NCI-H2196 treated with DMSO at 0.1 percent for 48 hours (cell line): ENCODE results near the gene PTPN3.
A peak's percentile ranks its signal among the peaks of the same experiment; 100 is the strongest.

Experiments
- DNase-seq: peaks from one replicate; lab custom pipeline; 2025; ENCODE audit not compliant: unreplicated experiment; lab: John Stamatoyannopoulos, UW

The PTPN3 gene

DNA sequence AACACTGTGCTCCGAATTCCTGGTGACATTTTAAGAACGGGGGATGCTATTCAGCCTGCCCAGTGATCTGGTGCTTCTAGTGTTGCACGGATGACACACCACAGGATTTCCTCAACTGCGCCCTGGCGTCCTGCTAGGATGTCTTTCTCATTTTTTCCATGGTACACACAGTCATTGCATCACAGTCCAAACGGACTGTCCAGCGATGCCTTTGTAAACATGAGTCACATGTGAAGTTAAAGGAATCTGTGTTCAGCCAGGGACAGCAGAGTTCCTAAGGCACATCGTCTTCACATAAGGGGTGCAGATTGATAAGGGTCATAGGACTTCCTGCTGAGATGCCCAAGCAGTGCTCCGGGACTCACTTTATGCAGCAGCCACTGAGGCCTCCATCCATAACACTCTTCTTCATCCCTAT lies 9.3 kb upstream of the PTPN3 start:
- no peak for DNase-seq

DNA sequence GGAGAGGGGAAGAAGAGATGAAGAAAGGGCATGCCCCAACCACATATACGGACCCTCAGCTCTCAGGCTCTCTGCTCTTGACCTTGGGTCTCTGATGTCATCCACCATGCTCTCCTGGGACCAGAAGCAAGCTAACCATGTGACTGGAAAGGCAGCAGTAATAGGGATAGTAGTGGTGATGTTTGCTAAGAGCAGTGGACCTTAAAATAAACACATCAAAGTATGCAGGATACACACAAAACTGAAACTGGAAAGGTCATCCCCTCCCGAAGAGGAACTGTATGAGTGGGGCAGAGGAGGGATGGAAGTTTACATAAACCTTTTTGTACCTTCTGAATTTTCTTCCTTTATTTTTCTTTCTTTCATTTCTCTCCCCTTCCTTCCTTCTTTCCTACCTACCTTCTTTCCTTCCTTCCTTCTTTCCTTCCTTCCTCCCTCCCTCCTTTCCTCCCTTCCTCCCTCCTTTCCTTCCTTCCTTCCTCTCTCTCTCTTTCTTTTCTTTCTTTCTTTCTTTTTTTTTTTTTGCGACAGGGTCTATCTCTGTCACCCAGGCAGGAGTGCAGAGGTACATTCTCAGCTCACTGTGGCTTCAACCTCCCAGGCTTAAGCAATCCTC lies 8.1 kb upstream of the PTPN3 start:
- DNase-seq, result peak; percentile 24

DNA sequence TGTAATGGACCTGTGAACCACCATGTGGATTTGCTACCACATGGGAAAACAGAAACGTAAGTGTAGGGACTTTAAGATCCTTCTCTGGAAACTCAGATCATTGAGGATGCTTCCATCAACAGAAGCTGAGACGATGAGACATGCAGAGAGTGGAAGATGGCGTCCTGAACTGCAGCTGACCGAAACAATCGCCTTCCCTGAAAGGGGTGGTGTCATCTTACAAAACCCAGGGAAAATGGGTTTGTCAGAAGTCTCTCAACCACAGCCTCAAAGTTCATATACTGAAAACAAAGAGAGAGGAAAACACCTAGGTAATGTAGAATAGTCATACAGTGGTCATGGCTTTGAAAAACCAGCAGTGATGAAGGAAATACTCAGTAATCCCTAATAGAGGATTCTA lies 6.6 kb upstream of the PTPN3 start:
- no peak for DNase-seq

DNA sequence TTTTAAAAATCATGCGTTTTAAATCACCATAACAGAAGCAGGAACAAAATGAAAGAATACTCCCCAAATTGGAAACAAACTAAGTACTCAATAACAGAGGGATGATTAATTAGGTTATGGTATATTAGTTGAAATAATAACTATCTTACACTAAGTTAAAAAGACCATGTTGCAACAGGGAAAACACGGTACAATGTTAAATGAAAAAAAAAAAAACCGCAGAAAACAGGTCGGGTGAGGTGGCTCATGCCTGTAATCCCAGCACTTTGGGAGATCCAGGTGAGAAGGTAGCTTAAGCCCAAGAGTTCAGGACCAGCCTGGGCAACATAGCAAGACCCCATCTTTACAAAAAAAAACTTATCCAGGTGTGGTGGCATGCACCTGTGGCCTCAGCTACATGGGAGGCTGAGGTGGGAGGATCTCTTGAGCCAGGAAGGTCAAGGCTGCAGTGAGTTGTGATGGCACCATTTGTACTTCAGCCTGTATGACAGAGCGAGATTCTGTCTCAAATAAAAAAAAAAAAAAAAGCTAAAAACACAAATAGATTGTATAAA lies 2.4 kb upstream of the PTPN3 start:
- no peak for DNase-seq

DNA sequence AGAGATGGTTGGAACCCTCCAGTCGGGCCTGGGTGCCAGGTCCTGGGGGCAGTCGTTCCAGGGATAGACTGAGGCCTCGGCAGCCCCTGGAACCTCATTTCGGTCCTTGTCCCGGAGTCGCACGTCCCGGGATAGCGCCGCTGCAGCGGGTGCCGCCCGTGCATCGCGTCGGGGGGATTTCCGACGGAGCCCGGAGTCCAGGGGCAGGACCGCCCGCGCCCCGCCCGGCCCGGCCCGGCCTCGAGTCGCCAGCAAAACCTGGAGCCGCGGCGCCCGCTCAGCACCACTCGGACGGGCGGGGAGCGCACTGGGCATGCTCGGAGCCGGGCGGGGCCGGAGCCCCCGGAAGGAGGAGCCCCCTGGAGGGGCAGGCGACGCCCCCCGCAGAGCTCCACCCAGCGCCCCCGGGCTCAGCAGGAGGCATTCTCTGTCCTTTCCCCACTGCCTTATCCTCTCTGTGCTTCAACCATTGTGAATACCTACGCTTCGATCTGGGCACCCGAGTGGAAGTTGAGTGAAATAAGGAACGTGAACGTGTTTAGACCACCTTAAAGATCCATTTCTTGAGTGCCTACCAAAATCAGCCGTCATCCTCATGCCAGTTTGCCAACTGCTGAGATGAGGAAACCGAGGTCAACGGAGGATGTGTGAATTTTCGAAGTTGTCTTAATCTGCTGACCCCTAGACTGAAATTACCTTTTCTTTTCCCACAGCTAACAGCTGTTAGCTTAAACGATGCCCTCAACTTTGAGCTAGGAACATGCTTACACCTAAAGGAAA lies 1.7 kb upstream of the PTPN3 start:
- peak; percentile 24 for DNase-seq

DNA sequence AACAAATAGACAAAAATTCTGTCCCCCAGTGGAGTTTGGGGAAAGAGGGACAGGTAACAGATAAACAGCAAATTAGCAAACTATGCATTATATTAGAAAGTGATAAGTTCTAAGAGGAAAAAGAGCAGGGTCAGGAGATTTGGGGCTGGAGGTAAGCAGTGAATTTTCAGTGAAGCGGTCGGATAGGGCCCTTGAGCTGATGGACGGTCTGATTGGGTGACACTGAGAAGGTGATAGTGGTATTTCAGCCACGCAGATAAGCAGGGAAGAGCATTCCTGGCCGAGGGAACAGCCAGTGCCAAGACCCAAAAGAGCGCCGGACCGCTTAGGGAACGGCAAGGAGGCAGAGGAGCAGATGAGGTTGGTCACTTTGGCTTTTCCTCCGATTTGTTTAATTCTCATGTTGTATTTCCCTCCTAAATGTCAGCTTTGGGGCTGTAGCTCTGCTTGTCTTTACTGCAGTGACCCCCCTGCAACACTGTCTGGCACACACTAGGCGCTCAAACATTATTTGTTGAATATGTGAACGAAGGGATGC lies 1.1 kb upstream of the PTPN3 start:
- no peak for DNase-seq

DNA sequence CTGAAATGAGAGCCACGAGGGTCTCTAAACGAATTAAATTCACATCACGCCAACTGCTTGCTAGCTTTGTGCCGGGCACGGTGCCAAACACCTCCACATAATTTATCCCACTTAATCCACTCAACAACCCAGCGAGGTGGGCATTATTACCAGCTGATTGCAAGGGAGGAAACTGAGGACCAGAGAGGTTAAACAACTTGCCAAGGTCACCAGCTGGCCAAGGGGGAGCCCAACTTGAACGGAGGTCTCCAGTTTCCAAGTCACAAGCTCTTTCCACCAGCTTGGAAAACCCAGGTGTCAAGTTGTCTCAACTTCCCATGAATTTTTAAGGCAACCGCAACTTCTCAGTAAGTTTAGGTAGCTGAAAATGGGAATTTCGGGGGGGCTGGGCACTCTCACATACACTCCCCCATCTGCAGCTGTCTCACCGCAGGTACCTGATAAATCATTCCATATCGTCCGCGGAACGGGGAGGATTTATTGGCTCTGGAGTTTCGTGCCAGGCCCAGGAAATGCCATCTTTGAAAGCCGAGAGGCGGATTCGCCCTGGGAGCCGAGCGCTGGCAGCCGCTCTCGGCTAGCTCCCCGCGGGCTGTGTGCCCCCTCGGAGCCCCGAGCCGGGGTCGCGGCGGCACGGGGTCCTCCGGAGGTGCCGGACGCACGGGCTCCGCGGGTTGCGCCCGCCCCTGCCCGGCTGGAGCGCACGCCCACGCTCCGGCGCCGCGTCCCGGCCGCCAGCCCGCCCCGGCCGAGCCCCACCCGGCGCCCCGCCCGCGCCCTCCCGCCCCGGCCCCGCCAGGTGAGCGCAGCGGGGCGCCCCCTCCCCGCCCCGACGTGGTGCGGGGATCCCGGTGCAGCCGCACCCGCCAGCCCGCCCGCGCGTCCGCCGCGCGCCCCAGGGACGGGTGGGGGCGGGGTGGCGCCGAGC lies 617 bp downstream of the PTPN3 start:
- DNase-seq, result no peak

DNA sequence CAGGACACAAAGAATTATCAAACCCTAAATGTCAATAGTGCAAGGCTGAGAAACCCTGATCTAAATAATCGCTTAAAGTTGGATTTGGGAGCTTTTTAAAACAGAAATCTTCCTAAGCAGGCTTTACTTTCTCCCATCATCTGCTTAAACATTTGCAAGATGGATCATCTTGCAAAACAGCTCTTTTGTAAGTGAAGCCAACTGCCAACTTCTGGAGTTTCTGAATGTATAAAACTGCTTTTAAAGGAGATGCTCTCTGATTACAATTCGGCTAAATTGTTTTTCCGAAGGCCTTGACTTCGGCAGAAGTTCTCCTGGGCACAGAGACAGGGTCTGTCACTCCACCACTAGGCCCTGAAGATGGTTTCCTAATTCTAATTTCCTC lies 1.3 kb downstream of the PTPN3 start:
- no peak for DNase-seq

DNA sequence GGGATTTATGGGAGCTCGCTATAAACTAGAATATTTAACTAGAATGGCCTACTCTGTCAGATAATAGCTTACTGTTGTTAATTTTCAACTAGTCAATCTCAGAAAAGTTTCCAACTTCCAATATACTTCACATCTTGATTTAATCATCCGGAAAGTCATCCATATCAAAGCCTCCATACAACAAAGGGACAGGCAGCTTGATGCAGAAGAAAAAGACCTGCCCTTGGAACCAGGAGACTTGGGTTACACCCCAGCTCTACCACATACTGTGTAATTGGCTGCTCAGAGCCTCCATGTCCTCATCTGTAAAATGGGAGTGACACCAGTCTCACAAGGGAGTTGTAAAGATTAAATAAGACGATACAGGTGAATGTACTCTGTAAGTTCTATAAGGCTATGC lies 1.9 kb downstream of the PTPN3 start:
- no peak for DNase-seq

DNA sequence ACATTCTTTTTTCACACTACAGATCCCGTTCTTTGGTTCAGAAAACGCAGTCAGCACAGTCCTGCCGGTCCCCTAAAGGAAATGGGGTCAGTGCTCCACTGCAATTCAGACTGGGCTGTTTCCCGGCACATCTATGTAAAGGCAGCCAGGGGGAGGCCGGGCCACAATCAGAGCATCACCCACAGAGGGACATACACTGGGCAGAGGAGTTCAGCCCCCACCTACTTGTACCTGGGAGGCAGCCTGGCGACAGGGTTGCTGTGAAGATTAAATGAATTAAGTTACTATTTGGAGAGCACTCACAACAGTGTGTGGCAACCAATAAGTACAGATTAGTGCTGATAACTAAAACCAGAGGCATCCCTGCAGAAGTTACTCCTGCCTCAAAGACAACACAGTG lies 4.5 kb downstream of the PTPN3 start:
- no peak for DNase-seq

DNA sequence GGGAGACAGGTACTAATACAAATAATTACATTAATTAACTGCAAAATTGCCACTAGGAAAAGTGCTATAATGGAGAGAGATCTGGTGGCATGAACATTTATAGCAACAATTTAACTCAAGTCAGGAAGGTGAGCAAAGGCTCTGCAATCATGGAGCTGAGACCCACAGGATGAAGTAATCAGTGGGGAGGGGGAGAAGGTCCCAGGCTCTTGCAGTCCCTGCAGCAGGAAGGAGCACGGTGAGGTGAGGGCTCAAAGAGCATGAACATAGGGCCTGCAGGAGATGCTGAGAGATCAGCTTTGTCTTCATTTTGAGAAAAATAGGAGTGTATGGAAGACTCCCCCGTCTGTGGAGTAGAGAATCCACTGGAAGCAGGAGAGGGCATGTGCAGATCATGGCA lies 6.5 kb downstream of the PTPN3 start:
- DNase-seq, result no peak

DNA sequence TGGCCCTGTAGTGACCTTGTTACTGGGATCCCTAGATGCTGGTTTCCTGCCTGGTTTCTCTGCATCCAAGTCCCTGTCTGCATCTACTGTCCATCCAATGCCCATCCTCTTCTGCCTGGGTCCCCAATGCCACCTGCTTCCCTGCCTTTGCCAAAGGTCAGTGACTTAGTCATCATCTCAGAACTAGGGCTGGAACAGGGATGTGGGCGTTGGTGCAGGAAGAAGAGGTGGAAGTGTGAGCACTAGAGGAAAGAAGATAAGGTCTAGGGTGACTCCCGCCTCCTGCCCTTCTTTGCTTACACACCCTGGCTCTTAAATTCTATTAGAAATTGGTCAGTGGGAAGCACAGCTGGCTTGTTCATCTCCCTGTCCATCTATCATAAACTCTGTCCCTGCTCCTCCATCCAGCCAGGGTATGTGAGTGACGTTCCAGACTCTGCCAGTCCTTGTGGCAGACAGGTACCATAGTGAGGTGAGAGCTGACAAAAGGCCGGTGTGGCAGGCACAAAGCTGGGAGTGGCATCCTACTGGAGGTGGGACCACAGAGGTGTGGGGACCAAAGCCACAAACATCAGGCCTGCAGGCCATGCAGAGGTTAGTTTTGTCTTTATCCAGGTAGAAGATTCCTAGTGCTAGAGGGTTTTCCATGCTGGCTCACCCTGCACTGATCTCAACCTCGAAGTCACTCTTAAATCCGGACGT lies 9.2 kb downstream of the PTPN3 start:
- DNase-seq, result no peak

DNA sequence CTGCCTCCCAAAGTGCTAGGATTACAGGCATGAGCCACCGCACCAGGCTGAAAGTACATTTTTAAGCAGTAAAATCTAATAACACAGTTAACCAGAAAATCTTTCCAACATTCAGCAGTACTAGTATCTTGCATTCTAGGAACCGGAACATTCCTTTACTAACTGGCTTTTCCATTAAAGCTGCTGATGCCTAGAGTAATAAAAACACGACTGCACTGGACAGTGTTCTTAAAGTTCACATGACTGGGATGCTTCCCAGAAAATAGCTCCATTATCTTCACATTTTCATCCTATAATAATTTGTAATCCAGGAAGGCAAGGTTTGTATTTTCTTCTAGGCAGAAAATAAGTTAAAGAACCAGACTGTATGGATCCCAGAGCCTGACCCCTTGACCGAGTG lies 9.8 kb downstream of the PTPN3 start:
- DNase-seq, result no peak

DNA sequence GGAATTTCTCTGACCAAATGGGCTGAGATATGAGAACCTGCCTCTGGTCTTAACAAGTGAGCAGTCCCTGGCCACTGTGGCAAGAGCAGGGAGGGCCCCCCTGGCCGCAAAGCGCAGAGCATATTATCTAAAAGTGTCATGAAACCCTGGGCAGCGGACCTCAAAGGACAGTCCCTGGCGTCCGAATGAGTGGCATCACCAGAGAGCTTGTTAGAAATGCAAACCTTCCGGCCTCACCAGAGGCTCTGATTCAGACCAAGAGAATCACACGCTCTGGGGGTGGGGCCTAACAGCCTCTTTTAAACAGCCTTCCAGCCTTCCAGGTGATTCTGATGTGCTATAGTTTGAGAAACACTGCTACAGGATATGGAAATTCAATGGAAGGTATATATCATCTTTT lies 10.9 kb downstream of the PTPN3 start:
- DNase-seq, result no peak

DNA sequence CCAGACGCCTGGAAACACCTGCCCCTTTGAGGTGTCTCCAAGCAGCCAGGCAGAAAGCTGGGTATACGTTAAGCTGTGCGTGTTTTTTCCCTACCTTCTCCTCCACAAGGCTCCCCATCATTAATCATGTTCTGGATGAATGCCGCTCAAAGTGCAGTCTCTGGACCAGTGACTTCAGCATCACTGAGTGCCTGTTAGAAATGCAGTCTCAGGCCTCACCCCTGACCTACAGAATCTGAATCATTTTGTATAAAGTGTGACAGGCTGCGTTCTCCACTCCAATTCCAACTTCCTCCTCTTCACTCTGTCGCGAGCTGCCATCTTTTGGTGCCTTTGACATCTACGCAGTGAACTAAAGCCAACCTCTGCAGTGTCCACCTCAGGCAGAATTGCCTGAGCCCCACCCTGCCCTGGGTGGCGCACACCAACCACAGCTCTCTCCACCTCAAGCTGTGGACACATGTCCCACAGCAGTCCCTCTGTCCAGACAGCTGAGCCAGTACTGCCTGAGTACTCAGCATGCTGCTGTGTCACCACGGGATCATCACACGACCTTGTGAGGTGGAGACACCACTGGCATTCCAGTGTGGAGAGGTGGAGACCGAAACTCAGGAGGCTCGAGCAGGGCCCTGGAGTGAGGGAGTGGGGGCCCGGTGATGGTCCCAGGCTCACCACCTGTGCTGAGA lies 14.2 kb downstream of the PTPN3 start:
- no peak for DNase-seq

DNA sequence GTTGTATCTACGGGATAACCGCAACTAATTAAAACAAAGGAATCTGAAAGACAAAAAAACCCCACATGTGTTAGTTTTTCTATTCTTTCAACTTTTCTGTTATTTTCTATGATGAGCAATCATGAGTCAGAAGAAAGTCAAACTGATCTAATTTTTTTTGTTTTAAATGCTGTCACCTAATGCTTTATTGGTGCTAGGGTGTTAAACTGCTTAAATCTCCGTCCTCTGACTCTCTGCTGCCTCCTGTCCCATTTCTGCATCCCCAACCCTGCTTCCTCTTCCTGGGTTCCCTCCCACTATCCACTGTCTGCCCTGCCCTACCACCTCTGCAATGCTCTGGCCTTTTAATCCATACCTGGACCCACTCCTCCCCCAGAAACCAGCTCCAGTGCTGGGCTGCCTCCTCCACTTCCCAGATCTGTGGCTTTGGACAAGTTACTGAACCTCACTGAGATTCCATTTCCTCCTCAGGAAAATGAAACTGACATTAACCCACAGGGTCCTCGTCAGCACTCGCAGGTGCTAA lies 15.7 kb downstream of the PTPN3 start:
- DNase-seq, result no peak

DNA sequence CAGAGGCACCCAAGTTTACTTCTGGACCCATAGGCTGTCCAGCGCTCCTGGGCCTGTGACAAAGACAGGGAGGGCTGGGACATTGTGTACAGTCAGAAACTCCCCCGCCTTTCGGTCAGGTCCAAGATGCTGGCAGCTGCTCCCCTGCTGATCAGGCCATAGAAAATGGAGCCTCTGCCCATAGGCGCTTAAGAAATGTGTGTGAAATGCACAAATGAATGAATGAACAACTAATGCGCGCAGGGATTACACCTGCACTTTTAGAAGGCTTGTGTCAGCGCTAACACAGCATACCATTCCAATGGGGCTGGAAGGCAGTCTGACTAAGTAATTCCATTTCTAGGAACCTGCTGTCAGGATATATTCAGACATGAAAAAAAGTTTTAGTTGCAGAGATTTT lies 16.3 kb downstream of the PTPN3 start:
- DNase-seq, result no peak

DNA sequence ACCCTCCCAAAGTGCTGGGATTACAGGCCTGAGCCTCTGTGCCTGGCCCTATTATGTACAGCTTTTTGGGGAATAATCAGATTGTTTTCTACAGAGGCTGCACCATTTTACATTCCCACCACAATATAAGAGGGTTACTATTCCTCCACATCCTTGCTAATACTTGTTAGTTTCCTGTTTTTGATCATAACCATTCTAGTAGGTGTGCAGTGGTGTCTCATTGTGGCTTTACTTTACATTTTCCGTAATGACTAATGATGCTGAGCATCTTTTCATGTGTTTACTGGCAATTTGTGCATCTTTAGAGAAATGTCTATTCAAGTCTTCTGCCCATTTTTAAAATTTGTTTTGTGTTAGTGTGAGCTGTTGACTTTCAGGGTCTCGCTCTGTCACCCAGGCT lies 18.3 kb downstream of the PTPN3 start:
- DNase-seq, result no peak

DNA sequence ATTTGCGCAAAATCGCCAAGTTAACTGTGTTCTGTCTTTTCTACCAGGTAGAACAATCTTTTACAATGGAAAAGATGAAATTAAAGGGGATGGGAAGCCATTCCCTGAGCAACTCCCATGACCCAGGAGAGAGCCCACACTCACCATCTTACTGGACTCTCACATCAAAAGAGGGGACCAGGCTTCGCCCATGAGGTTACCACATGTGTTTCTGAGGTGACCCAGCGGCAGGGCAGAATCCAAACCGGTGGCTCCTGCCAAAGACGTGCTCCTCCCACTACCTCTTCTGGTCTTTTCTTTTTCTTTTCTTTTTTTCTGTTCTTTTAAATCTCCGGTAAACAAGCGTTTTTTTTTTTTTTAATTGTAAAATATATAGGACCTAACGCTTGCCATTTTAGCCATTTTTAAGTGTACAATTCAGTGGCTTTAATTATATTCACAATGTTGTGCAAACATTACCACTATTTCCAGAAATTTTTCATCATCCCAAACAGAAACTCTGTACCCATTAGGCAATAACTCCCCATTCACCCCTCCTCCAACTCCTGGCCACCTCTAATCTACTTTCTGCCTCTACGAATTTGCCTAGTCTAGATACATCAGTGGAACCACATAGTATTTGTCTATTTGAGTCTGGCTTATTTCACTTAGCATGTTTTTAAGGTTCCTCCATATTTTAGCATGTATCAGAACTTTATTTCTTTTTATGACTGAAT lies 19.3 kb downstream of the PTPN3 start:
- DNase-seq, result no peak
